A204.1 (cell line): ENCODE data around the gene SRD5A1.

Source experiments
- FAIRE-seq: peaks from 2 replicates; lab custom pipeline; 2012; peaks lifted over from hg19 to GRCh38; lab: Jason Lieb, UNC

Gene SRD5A1, protein sequence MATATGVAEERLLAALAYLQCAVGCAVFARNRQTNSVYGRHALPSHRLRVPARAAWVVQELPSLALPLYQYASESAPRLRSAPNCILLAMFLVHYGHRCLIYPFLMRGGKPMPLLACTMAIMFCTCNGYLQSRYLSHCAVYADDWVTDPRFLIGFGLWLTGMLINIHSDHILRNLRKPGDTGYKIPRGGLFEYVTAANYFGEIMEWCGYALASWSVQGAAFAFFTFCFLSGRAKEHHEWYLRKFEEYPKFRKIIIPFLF

GRCh38 chr5:6632888-6633468 lies at the start of gene SRD5A1, which contains the start of gene NSUN2:
Gene SRD5A1, plus strand, starts transcription at chr5:6633440. Its CDS starts 137 bp downstream, at chr5:6633577.
Gene NSUN2, minus strand, starts transcription at chr5:6633044. Its CDS starts 65 bp downstream, at chr5:6632979.
- no peak for FAIRE-seq

DNA sequence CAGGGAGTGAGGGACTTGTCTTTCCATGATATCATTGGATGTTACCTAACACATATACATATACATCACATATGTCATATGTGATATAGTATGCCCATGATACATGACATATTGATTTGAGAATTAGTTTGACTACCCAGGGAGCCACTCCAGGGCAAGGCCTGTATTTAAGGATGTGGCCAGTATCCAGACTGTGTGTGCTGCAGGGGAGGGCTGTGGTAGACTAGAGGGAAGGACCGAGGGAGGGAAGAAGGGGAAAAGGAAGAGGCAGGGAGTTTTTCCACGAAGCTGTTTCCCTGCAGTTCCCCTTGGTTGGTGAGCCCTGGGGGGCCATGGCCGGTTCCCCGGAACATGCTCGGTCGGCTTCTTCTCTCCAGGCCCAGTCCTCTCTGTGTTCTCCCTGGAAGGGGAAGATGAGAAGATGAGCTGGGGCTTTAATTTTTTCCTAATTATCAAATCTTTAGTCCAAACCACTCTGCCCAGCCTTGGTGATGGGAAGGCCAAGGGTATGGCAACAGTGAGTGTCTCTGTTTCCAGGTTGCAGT lies 49.1 kb upstream of the SRD5A1 start:
- FAIRE-seq, result no peak

GRCh38 chr5:6584727-6585126 lies 48.5 kb upstream of the SRD5A1 start:
- no peak for FAIRE-seq

GRCh38 chr5:6585168-6585567 lies 48.1 kb upstream of the SRD5A1 start:
- FAIRE-seq, result no peak

DNA sequence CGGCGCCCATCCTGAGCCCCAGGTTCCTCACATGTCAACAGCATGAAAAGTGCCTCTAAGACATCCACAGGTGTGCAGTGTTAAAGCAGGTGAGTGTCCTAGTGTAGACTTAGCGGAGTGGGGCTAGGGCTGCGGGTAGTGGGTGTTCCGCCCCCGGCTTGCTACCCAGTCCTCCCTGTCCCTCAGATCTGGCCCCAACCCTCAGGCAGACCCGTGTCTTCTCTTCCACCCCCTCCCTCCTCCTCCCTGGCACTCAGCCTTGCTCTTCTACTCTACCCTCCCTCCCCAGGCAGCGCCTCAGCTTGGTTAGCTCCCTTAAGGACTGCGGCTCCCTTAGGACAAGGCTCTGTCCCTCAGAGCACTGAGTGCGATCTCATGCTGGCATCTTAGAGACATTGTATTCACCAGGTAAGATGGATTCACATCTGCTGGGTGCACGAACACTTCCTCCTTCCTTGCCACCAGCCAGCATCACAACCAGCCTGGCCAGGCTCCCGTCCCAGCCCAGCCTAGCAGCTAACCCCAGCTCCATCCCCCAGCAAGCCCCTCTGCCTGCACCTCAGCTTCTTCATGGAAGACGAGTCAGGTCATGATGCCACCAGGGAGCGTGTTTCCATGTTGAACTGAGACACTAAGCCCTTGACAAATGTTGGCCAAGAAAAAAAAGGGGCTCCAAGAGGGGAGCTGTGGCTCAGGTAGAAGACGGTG lies 47.1 kb upstream of the SRD5A1 start:
- no peak for FAIRE-seq

DNA sequence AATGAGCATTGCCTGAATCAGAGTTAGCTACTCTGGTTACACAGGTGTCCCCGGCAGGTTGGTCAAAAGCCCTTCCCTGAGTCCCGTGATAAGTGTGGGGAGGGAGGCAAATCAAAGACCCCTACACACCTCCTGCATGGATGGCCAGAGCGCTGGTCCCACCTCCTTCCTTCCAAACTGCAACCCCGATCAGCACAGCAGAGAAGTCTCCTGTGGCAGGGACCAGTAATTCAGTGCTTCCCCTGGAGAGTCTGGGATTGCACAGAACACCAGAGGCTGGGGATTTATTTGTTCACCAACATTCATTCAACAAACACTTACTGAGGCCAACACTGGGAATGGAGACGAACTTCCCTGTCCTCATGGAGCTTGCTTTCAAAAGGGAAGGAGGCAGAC lies 46.6 kb upstream of the SRD5A1 start:
- FAIRE-seq, result no peak

GRCh38 chr5:6587171-6587570 lies 46.1 kb upstream of the SRD5A1 start:
- FAIRE-seq, result no peak

- no peak for FAIRE-seq
These were observed 42.7 kb upstream of the SRD5A1 start for GRCh38 chr5:6590581-6590980.

GRCh38 chr5:6591671-6592288 lies 41.5 kb upstream of the SRD5A1 start:
- no peak for FAIRE-seq

DNA sequence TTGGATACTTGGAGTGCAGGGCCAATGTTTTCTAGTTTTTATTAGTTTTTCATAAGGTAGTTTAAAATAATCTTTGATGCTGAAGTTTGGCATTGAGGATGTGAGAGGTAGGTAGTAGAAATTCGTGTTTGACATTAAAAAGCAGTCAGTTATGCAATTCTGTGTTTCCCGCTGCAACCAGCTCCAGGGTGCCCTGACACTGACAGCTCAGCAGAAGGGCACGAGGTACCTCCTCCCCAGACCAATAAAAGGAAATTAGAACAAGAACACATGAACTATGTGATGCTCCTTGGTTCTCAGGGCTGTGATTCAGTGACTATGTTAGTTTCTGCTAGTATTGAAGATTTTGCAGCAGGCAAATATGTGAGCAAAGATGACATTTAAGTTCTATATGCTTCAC lies 40.6 kb upstream of the SRD5A1 start:
- FAIRE-seq, result no peak

- no peak for FAIRE-seq
These were observed 39.9 kb upstream of the SRD5A1 start for GRCh38 chr5:6593148-6594016.

GRCh38 chr5:6594066-6594465 lies 39.2 kb upstream of the SRD5A1 start:
- FAIRE-seq, result no peak

DNA sequence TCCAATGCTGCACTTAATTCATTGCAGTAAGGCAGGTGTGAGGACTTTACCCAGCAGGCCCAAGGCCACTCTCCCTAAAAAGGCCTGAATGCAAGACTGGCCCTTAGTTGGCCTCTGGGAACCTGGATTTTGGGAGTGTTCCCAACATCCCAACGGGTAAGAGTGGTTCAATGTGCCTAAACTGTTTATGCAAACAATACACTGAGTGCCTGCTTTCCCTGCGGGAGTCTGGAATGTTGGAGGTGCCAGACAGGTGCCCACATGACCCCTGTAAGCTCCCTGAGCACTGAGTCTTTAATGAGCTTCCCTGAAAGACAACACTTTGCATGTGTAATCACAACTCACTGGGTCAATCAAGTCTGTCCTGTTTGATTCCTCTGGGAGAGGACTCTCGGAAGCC lies 37.8 kb upstream of the SRD5A1 start:
- FAIRE-seq, result no peak

GRCh38 chr5:6596388-6596787 lies 36.9 kb upstream of the SRD5A1 start:
- FAIRE-seq, result no peak

- no peak for FAIRE-seq
These were observed 35.7 kb upstream of the SRD5A1 start for GRCh38 chr5:6597557-6597956.

- FAIRE-seq, result no peak
These were observed 34.8 kb upstream of the SRD5A1 start for GRCh38 chr5:6598351-6598900.

DNA sequence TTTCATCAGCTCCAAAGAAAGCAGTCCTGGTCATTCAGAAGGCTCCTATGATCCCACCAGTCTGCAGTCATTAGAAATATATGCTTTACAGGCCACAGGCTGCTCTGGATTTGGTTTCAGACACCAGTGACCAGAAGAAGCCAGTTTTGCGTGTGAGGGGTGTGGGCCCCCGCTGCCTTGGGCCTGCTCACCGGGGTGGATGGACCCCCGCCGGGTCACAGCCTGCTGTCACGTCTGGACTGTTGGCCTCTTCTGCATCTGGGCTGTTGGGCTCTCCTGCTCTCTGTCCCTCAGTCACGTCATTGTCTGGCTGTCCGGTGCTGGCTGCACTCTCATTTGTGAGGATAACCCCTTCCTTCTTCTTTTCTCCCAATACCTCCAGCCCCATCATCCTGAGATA lies 33.5 kb upstream of the SRD5A1 start:
- no peak for FAIRE-seq

DNA sequence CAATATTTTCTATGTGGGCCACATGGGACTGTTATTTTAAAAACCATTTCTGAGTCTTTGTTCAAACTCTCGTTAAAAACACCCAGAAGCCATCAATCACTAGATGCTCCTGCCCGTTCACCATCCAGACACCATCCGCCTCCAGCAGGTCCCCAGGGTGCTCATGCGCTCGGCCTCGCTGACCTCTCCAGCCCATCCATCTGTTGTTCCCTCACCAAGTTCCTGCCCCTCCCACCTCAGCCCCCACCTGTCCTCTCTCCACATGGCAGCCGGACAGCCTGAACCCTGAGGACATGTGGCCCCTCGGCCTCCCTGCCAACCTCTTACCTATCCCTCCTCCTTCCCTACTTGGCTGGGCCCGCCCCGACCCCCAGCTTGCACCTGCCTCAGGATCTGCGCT lies 32.0 kb upstream of the SRD5A1 start:
- no peak for FAIRE-seq

DNA sequence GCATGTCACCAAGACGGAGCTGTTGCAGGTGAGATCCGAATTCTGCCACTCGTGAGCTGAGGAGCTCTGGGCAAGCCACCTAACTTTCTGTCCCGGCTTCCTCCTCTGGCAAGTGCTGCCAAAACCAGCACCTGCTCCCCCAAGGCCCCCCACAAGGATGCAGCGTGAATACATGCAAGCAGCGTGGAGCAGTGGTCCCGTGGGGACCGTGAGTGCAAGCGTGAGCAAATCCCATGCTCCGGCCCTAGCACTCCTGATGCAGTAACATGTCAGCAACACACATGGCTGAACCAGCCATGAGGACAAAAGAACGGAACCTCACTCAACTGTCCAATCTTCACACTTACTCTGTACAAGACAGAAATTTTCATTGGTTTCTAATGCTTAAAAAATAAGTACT lies 31.4 kb upstream of the SRD5A1 start:
- FAIRE-seq, result no peak

GRCh38 chr5:6602441-6602840 lies 30.8 kb upstream of the SRD5A1 start:
- no peak for FAIRE-seq

GRCh38 chr5:6603643-6604042 lies 29.6 kb upstream of the SRD5A1 start:
- no peak for FAIRE-seq

DNA sequence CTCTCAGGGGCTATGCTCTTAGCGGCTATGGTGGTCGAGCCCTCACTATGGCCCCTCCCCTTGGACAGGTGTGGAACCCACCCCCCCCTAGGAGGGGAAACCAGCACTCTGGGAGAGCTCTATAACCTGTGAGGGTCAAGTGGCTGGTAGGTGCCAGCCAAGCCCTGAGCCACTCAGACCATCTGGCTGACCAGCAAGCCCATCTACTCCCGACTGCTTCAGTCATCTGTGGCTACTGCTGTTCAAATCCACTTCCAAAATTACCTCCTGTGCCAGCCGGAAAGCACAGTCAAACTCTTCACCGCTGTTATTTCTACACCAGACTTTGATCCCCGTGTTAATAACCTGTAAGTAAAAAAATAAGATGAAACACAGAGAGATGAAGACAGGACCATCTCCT lies 28.9 kb upstream of the SRD5A1 start:
- no peak for FAIRE-seq
